Mucosa of stomach (tissue), 1 donor: ENCODE results near the gene FZD2.

ENCODE experiments used
- H3K27me3 ChIP-seq: one replicate; pipeline ENCODE4 v1.7.0; 2013; ENCODE audit warnings: mild to moderate bottlenecking, low read length; ENCODE audit not compliant: control insufficient read depth, insufficient read depth
- H3K36me3 ChIP-seq: one replicate; pipeline ENCODE4 v1.7.0; 2013; ENCODE audit warnings: low read length; ENCODE audit not compliant: control insufficient read depth, insufficient read depth
- H3K4me1 ChIP-seq: one replicate; pipeline ENCODE4 v1.7.0; 2013; ENCODE audit warnings: mild to moderate bottlenecking, low read length; ENCODE audit not compliant: control insufficient read depth, insufficient read depth
- H3K4me3 ChIP-seq: one replicate; pipeline ENCODE4 v1.7.0; 2013; ENCODE audit warnings: low read length
- H3K9ac ChIP-seq: one replicate; pipeline ENCODE4 v1.7.0; 2013; ENCODE audit warnings: mild to moderate bottlenecking, low read length, moderate library complexity
- H3K9me3 ChIP-seq: one replicate; pipeline ENCODE4 v1.7.0; 2013; ENCODE audit warnings: mild to moderate bottlenecking, low read length, moderate library complexity; ENCODE audit not compliant: control insufficient read depth
- donor health status: Pancreatic carcinoma.

Gene FZD2

DNA sequence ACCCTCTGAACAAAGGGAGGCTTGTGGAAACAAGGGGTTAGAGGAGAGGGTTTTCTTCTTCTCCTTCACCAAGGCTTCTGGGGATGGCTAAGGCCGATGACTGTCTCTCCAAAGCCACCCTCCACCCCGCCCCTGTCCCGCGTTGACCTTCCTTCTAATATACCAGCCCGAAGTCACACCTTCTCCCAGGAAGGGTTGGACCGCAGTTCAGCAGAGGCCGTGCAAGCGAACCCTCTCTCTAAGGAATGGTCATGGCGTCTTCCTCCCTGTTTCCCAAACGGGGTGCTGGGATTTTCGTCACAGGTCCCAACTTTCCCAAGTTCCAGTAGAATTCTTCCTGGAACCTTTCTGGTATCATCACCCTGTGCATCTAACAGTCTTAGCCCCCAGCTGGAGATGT is 49.4 kb downstream of the FZD2 start:
- no peaks in the 10 kb centered on the region for H3K9me3 ChIP-seq
- H3K9ac ChIP-seq: no peak overlapping the region
- H3K4me1 ChIP-seq: peaks cover 6% of the 10 kb centered on the region
- H3K36me3 ChIP-seq: no peaks in the 10 kb centered on the region
- peaks cover 4% of the 10 kb centered on the region for H3K27me3 ChIP-seq
- H3K4me3 ChIP-seq: no peak overlapping the region

DNA sequence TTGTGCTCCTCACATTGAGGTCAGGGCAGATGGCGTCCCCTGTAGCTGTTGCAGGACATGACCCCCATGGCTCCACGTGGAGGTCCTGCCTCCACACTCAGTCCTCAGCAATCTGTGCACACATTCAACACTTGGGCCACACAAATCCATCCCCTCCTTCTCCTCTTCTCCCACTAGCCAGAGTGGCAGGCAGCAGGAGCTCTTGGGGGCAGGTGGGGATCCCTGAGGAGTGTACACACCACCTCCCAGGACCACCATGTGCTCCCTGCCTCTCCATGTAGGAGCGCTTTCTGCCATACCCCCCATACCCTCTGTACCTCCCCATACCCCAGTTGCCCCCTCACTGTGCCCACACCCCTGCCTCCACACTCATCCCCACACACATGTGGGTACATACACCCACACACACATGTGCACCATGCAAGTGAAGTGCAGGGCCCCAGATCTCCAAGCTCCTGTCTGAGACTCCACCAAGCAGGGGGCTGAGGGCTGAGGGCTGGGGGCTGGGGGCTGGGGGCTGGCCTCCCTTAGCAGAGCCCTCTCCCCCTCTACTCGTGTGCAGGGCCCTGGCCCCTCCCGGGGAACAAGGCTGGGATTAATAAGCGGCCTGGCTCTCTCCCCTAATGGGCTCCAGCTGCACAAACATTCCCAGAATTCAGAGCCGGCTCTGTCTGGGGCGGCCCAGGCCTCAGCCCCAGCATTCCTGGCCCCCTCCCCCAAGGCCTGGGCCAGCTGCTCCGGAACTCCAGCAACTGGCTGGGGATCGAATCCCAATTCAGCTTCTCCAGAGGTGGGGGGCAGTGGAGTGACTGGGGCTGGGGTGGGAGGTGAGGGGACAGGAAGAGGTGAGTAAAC is 50.8 kb downstream of the FZD2 start:
- H3K9me3 ChIP-seq: no peaks in the 10 kb centered on the region
- no peaks in the 10 kb centered on the region for H3K36me3 ChIP-seq
- H3K4me1 ChIP-seq: peaks cover 6% of the 10 kb centered on the region
- peaks cover 4% of the 10 kb centered on the region for H3K27me3 ChIP-seq
- no peak overlapping the region for H3K9ac ChIP-seq
- H3K4me3 ChIP-seq: no peak overlapping the region

DNA sequence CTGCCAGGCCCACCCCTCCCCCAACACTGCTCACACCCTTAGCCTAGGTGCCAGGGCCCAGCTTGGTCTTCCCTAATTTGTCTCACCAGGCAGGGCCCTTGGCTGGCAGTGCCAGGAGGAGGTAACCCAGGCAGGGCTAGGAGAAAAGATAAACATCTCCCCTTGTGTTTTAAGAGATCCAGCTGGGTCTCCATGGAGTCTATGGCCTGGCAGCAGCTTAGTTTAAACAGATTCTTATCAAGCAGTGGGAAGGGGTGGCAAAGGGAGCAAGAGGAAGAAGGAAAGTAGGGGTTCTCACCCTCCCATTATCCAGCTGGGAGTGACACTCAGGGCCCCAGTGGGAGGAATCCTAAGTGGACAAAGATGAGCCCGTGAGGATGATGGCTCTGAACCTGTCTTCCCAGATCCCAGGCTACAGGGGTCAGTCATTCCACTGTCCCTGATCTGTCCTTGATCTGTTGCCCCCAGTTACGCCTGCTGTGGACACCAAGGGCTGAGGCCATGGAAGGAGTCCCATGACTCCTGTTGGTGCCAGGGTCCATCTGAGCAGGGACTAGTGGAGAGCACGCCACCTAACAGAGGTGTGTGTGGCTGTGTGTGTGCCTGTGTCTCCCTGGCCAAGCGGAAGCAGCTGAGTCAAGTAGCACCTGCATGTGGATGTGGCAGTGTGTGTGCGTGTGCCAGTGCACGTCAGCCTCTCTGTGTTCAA is 51.6 kb downstream of the FZD2 start:
- Histone ChIP-seq H3K9me3 (no peaks in the 10 kb centered on the region), H3K4me3 (no peak overlapping the region), H3K4me1 (peaks cover 6% of the 10 kb centered on the region), H3K36me3 (no peaks in the 10 kb centered on the region), H3K27me3 (peaks cover 4% of the 10 kb centered on the region), H3K9ac (no peak overlapping the region)

DNA sequence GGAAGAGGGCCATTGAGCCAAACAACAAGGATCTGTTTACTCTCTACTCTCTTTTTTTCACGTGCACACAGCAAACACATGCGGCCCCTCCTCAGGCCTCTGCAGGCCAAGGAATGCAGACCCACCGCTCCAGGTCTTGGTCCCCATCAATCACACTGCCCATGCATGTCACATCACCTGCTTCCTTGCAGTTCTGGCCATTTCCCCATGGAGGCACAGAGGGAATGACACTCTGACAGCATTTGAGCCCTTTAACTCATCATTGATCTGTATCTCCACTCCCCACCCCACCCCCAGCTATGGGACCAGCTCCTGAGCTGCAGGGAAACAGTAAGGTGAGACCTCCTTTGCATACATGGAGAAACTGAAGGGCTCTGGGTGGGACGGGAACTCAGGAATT is 53.0 kb downstream of the FZD2 start:
- H3K4me1 ChIP-seq: peaks cover 6% of the 10 kb centered on the region
- no peaks in the 10 kb centered on the region for H3K36me3 ChIP-seq
- no peak overlapping the region for H3K9ac ChIP-seq
- no peaks in the 10 kb centered on the region for H3K9me3 ChIP-seq
- H3K4me3 ChIP-seq: no peak overlapping the region
- H3K27me3 ChIP-seq: peaks cover 4% of the 10 kb centered on the region
